ENCODE measurements around the gene VDR. TPM values are rescaled to one million over a fixed set of nuclear protein-coding genes. Genes with fewer than 3 reads are reported as not detected.

The VDR gene
- total RNA-seq, 1 donor from 2014 or later: not detected

DNA sequence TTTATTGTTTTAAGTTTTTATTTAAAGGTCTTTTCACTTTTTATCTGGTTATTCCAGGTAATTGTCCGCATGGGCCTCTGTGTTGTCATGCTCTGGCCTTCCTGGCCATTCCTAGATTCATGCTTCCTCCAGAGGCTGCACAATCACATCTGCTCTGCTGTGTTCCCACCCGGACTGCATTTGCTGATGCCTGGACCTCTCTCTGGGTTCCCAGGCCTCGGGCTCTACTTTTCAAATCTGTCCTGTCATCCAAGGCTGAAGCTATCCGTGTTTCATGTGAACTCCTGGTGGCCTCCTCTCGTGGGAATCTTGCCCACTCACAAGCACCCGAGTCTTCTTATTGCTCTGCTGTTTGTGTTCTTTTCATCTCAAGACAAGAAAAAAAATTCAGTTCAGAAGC lies 16.1 kb upstream of the VDR start:
- no peak for DNase-seq (ENCODE audit: low spot score)
- Histone ChIP-seq H4K20me1 (ENCODE audit: low read depth) (no peaks in the 10 kb centered on the region), H3K4me1 (peaks cover 3% of the 10 kb centered on the region), H3K4me2 (no peak overlapping the region), H3K79me2 (ENCODE audit: low read depth) (no peaks in the 10 kb centered on the region), H3K9me3 (ENCODE audit: low read depth) (no peaks in the 10 kb centered on the region), H3K9ac (no peak overlapping the region), H3F3A (ENCODE audit: low read depth) (no peaks in the 10 kb centered on the region), H2AFZ (replicated peaks) (no peak overlapping the region), H3K27ac (no peak overlapping the region), H3K36me3 (no peaks in the 10 kb centered on the region), H3K4me3 (no peak overlapping the region), H3K27me3 (peaks cover 50% of the 10 kb centered on the region)
- Mint-ChIP-seq H3K9me3 (no peaks in the 10 kb centered on the region), H3K4me1 (no peaks in the 10 kb centered on the region), H3K27ac (no peak overlapping the region), H3K27me3 (ENCODE audit: insufficient read depth, low read depth) (peaks cover 4% of the 10 kb centered on the region), H3K36me3 (no peaks in the 10 kb centered on the region), H3K4me3 (no peak overlapping the region)
- TF ChIP-seq EZH2phosphoT487 (IDR thresholded peaks at IDR 0.05) (no peak), EZH2 (IDR thresholded peaks at IDR 0.05) (no peak)
- TF ChIP-seq, protein P1, sequence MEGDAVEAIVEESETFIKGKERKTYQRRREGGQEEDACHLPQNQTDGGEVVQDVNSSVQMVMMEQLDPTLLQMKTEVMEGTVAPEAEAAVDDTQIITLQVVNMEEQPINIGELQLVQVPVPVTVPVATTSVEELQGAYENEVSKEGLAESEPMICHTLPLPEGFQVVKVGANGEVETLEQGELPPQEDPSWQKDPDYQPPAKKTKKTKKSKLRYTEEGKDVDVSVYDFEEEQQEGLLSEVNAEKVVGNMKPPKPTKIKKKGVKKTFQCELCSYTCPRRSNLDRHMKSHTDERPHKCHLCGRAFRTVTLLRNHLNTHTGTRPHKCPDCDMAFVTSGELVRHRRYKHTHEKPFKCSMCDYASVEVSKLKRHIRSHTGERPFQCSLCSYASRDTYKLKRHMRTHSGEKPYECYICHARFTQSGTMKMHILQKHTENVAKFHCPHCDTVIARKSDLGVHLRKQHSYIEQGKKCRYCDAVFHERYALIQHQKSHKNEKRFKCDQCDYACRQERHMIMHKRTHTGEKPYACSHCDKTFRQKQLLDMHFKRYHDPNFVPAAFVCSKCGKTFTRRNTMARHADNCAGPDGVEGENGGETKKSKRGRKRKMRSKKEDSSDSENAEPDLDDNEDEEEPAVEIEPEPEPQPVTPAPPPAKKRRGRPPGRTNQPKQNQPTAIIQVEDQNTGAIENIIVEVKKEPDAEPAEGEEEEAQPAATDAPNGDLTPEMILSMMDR (IDR thresholded peaks at IDR 0.05): no peak

DNA sequence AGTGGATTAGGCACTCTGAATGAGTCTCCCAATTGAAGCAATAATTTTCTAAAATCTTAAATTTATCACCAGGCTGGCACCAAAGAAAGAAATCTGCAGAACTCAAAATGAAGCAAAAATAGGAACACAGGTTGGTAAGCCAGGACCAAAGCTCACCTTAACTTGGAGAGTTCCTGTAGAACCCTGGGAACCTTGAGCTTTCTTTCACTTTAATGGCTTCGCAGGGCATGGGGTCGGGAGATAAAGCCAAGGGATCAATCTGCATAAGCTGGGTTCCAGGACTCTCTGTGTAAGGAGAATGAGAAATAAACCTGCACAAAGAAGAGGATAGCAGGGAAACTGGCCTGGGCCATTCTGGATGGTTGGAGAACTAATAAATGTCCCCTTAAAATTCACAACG lies 8.3 kb upstream of the VDR start:
- no peak overlapping the region for H3K27ac ChIP-seq
- H3K9me3 ChIP-seq (ENCODE audit: low read depth): no peaks in the 10 kb centered on the region
- H3K36me3 ChIP-seq: no peaks in the 10 kb centered on the region
- peaks cover 7% of the 10 kb centered on the region for H3K27me3 Mint-ChIP-seq (ENCODE audit: insufficient read depth, low read depth)
- no peak for TF ChIP-seq EZH2phosphoT487 (IDR thresholded peaks at IDR 0.05)
- TF ChIP-seq EZH2 (IDR thresholded peaks at IDR 0.05): no peak
- TF ChIP-seq, protein P1 (IDR thresholded peaks at IDR 0.05): no peak
- H3F3A ChIP-seq (ENCODE audit: low read depth): no peaks in the 10 kb centered on the region
- H3K79me2 ChIP-seq (ENCODE audit: low read depth): no peaks in the 10 kb centered on the region
- no peak for DNase-seq (ENCODE audit: low spot score)
- no peaks in the 10 kb centered on the region for H3K36me3 Mint-ChIP-seq
- H3K4me3 ChIP-seq: no peak overlapping the region
- H3K4me1 Mint-ChIP-seq: no peaks in the 10 kb centered on the region
- no peaks in the 10 kb centered on the region for H4K20me1 ChIP-seq (ENCODE audit: low read depth)
- no peak overlapping the region for H3K4me2 ChIP-seq
- no peak overlapping the region for H3K9ac ChIP-seq
- peaks cover 42% of the 10 kb centered on the region for H3K27me3 ChIP-seq
- no peak overlapping the region for H2AFZ ChIP-seq (replicated peaks)
- H3K4me3 Mint-ChIP-seq: no peak overlapping the region
- H3K4me1 ChIP-seq: no peaks in the 10 kb centered on the region
- H3K9me3 Mint-ChIP-seq: peaks cover 2% of the 10 kb centered on the region
- no peak overlapping the region for H3K27ac Mint-ChIP-seq

DNA sequence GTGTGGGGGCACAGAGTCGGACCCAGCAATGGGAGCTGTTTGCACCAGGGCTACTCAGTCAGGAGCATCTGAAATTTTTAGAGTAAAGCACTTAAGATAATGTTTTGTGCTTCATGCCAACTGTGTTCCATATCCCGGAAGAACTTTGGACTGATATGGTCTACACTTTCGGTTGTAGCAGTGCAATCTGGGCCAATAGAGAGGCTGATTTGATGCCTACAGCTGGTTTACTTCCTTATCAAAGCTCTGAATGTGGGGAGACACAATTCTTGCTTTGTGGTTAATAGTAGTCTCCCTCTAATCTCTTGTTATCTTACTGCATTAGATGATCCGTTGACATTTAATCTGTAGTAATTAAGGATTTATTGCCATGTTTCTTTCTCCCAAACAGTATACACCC lies 7.8 kb upstream of the VDR start:
- no peak overlapping the region for H2AFZ ChIP-seq (replicated peaks)
- no peak overlapping the region for H3K27ac ChIP-seq
- H4K20me1 ChIP-seq (ENCODE audit: low read depth): no peaks in the 10 kb centered on the region
- Mint-ChIP-seq H3K27me3 (ENCODE audit: insufficient read depth, low read depth) (peaks cover 11% of the 10 kb centered on the region), H3K9me3 (peaks cover 2% of the 10 kb centered on the region), H3K4me3 (no peak overlapping the region), H3K4me1 (no peaks in the 10 kb centered on the region), H3K36me3 (no peaks in the 10 kb centered on the region), H3K27ac (no peak overlapping the region)
- TF ChIP-seq, protein P1 (IDR thresholded peaks at IDR 0.05): no peak
- TF ChIP-seq EZH2phosphoT487 (IDR thresholded peaks at IDR 0.05): no peak
- TF ChIP-seq EZH2 (IDR thresholded peaks at IDR 0.05): no peak
- H3F3A ChIP-seq (ENCODE audit: low read depth): no peaks in the 10 kb centered on the region
- H3K4me3 ChIP-seq: no peak overlapping the region
- peaks cover 42% of the 10 kb centered on the region for H3K27me3 ChIP-seq
- H3K4me2 ChIP-seq: no peak overlapping the region
- H3K79me2 ChIP-seq (ENCODE audit: low read depth): no peaks in the 10 kb centered on the region
- no peaks in the 10 kb centered on the region for H3K9me3 ChIP-seq (ENCODE audit: low read depth)
- H3K9ac ChIP-seq: no peak overlapping the region
- H3K4me1 ChIP-seq: no peaks in the 10 kb centered on the region
- DNase-seq (ENCODE audit: low spot score): no peak
- H3K36me3 ChIP-seq: no peaks in the 10 kb centered on the region
